Measurements from ENCODE around the gene RAB12.
"Not testable (repeated sequence)": the region's sequence is repeated elsewhere in the genome, so short reads cannot be mapped to it uniquely, and the experiment has no call there.

The RAB12 gene

GRCh38 chr18:8608795-8609658 is at the start of gene RAB12:
TSS of gene RAB12 (plus strand) at chr18:8609437. CDS start at chr18:8609440, 3 bp downstream.
- TF ChIP-seq CTCF (IDR thresholded peaks at IDR 0.05; ENCODE audit: low read depth, low read length) = peak; percentile 26
- peak; percentile 63 for DNase-seq (ENCODE audit: extremely low read depth, low read depth)

- no peak for DNase-seq (ENCODE audit: extremely low read depth, low read depth)
- no peak for TF ChIP-seq CTCF (IDR thresholded peaks at IDR 0.05; ENCODE audit: low read depth, low read length)
These were observed 49.5 kb upstream of the RAB12 start for GRCh38 chr18:8559612-8560186.

DNA sequence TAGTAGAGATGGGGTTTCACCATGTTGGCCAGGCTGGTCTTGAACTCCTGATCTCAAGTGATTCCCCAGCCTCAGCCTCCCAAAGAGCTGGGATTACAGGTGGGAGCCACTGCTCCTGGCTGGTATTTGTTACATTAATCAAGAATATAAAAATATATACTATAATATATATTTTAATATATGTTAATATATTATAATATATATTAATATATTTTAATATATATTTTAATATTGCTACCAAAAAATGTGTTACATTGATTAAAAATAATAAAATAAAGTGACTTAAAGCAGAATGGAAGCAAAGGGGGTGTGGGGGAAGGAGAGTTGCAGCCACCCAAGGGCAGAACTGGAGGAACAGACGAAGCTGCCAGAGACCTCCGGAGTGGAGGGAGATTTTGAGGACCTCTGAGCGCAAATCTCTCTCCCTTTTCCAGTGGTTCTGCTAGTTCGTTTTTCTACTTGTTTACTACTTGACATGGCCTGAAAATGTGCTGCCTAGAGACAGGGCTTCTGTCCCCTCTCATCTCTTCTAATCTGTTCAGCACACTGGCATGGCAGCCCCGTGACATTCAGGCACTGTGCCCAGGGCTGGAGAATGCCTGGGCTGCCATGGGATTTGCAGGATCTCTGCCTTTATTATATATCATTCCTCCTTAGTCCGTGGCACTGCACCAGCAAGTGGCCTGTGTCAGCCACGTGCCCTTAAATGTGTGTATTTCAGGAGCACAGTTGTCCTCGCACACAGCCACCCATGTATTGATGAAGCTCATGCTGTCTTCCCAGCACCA is 47.9 kb upstream of the RAB12 start:
- no peak for TF ChIP-seq CTCF (IDR thresholded peaks at IDR 0.05; ENCODE audit: low read depth, low read length)
- DNase-seq (ENCODE audit: extremely low read depth, low read depth) = no peak

DNA sequence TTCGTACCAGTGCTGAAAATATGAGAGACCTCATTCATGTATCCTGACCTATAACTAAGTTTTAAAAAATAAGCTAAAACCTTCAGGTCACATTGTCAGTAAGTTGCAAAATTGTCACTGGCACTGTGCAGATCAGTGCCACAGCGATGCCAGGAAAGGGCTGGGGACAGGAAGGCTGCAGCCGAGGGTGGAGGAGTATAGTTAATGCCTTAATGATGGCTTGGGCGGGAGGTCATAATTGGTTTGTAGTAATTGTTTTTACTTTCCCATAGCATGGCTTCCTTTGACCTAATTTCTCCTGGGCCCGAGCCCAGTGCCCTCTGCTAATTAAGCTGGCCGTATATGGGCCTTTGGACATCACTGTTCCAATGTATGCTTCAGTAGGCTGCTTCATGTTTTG is 47.2 kb upstream of the RAB12 start:
- DNase-seq (ENCODE audit: extremely low read depth, low read depth) = no peak

GRCh38 chr18:8562919-8563318 is 46.3 kb upstream of the RAB12 start:
- DNase-seq (ENCODE audit: extremely low read depth, low read depth) = no peak
- no peak for TF ChIP-seq CTCF (IDR thresholded peaks at IDR 0.05; ENCODE audit: low read depth, low read length)

More for the DNA sequence above, 47.2 kb upstream of the RAB12 start:
- no peak for TF ChIP-seq CTCF (IDR thresholded peaks at IDR 0.05; ENCODE audit: low read depth, low read length)

DNA sequence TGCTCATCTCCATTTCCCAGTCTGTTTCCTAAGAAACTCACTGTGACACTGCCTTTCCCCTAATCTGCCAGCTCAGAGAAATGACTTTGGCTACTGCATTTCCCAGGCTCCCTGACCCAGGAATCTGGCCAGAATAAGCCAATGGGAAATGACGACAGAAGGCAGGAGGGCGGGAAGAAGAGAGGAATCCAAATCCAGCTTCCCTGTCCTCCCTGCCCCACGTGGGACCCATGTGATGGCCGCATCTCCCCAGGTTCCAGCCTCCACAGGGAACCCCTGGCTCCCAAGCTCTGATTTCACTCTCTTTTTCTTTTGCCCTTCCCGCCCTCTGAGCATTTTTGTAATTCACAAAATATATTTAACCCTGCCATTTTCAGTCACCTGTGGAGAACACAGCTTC is 37.8 kb upstream of the RAB12 start:
- no peak for TF ChIP-seq CTCF (IDR thresholded peaks at IDR 0.05; ENCODE audit: low read depth, low read length)
- DNase-seq (ENCODE audit: extremely low read depth, low read depth) = no peak

DNA sequence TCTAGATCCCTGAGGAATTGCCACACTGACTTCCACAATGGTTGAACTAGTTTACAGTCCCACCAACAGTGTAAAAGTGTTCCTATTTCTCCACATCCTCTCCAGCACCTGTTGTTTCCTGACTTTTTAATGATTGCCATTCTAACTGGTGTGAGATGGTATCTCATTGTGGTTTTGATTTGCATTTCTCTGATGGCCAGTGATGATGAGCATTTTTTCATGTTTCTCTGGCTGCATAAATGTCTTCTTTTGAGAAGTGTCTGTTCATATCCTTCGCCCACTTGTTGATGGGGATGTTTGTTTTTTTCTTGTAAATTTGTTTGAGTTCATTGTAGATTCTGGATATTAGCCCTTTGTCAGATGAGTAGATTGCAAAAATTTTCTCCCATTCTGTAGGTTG is 35.5 kb upstream of the RAB12 start:
- not testable (repeated sequence) for DNase-seq (ENCODE audit: extremely low read depth, low read depth)
